GM19035 (cell line): ENCODE data around the gene NPSR1.
"Not testable (repeated sequence)": the region's sequence is repeated elsewhere in the genome, so short reads cannot be mapped to it uniquely, and the experiment has no call there.

Experiments
- ATAC-seq: cut with Tn5 transposase; IDR thresholded peaks from one replicate; pipeline ENCODE4 v1.9.1; 2021; ENCODE audit not compliant: unreplicated experiment

NPSR1 gene

DNA sequence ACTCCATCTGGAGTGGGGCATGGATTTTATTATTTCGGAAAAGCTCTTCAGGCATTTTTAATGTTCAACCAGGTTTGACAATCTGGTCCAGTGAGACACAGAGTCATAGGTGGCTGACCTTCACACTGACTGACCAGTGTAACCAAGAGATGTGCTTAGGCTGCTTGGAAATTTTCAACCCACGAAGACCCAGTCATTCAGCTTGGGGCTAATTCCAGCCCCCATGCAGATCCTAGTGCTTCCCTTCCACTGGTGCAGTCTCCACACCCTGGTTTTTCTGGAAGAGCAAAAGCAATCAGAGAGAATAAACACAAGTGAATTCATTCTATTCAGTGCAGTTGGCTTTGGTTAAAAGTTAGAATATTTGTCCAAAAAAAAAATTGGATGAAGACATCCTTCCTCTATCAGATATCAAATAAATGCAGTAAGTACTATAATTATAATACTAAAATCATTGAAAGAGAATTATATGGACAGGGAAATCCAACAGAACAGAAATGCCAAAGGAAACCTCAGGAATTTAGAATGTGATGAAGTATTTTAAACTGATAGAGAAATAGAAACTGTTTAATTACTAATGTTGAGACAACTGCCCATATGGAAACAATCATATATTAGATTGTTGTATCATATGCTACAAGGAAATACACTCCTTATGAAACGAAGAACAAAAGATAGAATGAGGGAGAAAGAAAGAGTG lies 178.0 kb downstream of the NPSR1 start:
- no peak for ATAC-seq

DNA sequence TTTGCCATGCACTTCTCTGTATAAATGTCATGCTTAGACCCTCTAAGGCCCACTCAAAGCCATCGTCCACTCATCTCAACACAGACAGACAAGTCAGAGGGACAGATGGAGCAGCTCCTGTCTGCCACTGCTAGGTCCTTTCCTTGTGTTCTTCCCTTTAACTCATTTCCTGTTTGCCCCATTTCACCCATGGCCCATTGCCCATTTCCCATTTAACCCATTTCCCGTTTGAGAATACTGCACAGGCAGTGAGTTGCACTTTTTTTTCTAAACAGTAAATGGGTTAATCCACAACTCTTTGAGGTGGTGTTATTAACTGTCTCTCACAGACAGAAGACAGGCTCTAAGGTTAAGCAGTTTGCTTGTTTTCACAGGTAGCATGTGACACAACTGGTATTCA lies 179.3 kb downstream of the NPSR1 start:
- no peak for ATAC-seq

- no peak for ATAC-seq
Measured at GRCh38 chr7:34837801-34838201, 179.8 kb downstream of the NPSR1 start.

DNA sequence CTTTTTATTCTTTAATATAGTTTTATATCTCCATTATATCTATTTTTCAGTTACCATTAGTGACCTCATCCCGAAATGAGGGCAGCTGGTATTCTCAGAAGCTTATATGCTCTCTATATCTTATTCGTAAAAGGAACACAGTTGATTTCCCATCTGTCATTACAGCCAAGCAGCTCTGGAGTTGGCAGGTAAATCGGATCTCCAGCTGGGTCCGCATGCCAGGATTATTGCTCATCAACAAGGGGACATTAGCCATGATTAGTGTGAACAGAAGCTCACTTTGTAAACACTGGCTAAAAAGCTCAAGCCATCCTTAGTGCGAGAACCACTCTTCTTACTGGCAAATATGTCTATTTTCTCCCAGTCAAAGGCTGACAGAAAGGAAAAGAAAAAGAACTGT lies 180.3 kb downstream of the NPSR1 start:
- ATAC-seq = no peak

- ATAC-seq = no peak
Measured at GRCh38 chr7:34839645-34840044, 181.6 kb downstream of the NPSR1 start.

DNA sequence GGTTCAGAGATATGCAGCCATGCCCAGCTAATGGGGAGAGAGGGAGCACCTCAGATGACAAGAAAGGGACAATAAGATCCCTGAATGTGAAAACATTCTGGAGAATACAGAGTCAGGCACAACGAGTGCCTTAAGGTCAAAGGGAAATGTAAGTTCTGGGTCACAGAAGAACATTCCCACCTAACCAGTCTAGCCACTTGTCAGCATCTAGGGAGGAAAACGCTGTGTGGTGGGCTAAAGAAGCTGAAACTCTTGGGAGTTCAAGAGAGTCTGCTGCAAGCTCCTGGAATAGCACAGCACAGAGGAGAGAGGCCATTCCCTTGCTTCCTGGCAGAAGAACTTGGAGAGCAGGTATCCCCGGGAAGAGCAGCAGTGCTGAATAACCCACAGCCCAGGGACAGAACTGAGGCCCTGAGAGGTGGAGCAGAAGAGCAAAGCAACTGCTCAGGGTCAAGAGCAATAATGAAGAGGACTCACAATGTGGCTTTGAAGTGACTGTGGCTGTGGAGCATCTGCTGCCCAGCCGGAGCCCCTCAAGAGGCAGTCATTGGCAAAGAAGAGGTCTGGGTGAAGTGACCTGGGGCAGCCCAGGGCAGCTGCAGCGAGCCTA lies 182.3 kb downstream of the NPSR1 start:
- no peak for ATAC-seq

GRCh38 chr7:34841326-34841725 lies 183.3 kb downstream of the NPSR1 start:
- no peak for ATAC-seq

DNA sequence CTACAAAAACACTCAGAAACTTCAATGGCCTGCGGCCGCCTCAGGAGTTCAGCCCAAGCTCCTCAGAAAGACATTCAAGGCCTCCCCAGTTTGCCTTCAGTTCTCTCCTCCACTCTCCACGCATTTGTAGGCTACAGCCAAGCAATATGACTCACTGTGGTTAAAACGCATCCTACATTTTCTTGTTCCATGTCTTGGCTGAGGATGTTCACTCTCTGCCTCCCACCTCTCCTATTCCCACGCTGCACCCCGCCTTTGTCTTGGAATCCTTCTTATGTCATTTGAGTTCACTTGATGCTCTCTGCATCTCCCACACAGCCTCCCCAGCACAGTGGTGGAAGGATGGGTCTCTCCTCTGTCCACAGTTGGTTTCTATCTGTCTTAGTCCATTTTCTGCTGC lies 184.8 kb downstream of the NPSR1 start:
- ATAC-seq = no peak

GRCh38 chr7:34844406-34844805 lies 186.4 kb downstream of the NPSR1 start:
- ATAC-seq = no peak

DNA sequence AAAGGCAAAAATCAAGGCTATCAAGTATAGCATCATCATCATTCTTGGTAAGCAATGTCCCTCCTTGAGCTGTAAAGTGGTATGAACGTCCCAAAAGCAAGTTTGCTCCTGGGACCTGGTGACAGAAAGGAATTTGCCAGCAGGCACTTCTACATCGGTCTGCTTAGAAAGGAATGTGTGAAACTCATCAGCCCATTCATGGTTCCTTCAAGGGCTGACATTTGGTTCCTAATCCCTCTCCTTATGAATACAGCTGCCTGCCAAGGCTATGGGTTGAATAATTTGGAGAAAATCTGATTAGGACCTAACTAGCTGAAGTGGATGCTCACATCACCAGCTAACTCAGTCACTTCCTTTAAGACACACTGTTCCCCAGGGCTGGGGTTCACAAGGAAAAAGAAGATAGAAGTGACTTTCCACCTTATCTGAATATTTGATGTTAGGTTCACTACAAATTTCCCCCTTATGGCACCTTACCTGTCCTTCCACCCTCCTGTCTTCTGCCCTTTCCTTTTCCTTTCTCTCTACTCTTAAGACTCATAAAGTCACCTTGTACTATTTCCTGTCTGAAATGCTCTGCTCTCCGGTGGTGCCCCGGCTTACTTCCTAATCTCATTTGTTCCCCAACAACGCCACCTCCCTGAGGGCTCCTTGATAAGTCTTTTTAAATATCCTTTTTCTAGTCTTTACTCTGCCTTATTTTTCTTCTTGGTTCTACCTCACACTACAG lies 187.1 kb downstream of the NPSR1 start:
- no peak for ATAC-seq

- ATAC-seq = no peak
Measured at GRCh38 chr7:34845666-34846361, 187.8 kb downstream of the NPSR1 start.

DNA sequence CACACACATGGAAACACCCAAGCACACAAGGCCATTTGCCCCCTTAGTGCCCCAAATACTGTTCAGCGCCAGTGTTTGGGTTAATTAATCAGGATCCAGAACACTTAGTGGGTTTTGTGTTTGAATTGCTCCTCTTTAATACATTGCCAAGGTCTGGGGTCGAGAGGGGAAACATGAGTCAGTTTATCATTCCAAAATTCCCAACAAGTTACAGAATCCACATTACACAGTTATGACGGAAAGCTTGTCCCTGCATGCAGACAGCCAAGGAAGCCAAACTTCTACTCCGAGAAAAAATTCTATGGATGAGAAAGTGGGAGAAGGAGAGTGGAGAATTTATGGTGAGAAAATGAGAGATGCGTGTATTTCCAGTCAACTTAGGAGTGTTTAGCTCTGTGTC lies 189.0 kb downstream of the NPSR1 start:
- ATAC-seq = no peak

- ATAC-seq = no peak
Measured at GRCh38 chr7:34848670-34849069, 190.7 kb downstream of the NPSR1 start.

- no peak for ATAC-seq
Measured at GRCh38 chr7:34849163-34849960, 191.3 kb downstream of the NPSR1 start.

DNA sequence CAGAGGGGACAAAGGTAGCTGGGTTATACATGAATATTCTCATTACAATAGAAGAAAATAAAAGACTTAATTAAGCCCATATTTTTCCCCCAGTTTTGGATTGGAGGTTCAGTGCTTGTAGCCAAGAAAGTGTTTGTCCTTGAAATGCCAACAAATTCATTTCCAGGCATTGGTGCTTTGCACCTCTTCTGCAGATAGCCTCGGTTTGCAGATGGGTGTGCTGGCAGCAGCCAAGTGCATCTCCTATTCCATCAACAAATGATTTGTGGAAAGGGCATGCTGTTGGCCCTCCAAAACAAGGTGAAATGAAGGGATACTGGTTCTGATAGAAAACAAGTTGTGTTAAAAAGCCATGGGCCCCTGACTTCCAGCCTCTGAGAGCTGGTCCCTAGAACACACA lies 192.0 kb downstream of the NPSR1 start:
- no peak for ATAC-seq

- ATAC-seq = no peak
Measured at GRCh38 chr7:34850681-34851080, 192.7 kb downstream of the NPSR1 start.

DNA sequence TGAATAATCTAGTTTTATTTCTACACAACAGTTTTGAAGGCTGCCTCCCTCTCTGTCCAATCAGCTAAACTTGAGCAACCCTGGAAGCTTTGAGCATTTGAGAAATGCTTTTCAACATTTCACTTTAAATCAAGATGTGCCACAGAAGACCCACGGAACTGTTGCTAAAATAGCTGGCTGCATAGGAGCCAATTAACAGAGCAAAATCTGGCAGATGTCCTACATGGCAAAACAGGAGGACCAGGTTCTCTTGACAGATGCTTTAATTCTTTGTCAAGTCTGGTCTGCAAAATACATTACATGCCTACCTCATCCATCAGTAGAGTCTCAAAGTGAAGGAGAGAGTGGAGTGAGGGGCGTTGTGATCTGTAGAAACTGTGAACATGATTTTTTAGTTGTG lies 193.4 kb downstream of the NPSR1 start:
- ATAC-seq = no peak

- not testable (repeated sequence) for ATAC-seq
Measured at GRCh38 chr7:34858444-34858843, 200.4 kb downstream of the NPSR1 start.

DNA sequence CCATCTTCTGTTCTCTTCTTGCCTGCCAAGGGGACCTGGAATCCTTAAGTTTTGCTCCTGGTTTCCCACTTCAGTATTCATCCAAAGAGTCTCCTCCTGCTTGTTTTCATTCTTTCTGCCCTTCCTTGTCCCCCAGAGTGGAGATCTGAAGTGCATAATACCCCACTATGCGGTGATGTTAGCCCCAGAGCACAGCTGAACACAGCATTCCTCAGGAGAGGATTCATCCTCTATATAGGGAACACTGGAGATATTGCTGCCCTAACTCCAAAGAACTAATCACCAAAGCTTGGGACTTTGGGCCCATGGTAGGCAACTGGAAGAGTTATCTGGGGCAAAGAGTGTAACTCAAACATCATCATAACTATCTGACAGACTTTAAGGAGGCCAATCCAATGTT lies 201.3 kb downstream of the NPSR1 start:
- ATAC-seq = not testable (repeated sequence)

GRCh38 chr7:34866222-34866621 lies 208.2 kb downstream of the NPSR1 start:
- not testable (repeated sequence) for ATAC-seq

GRCh38 chr7:34867341-34867740 lies 209.3 kb downstream of the NPSR1 start:
- ATAC-seq = not testable (repeated sequence)
